ENCODE results near the gene ROCK2. TPM values are rescaled to one million over a fixed set of nuclear protein-coding genes. Genes with fewer than 3 reads are reported as not detected.

ROCK2 gene
- total and polyA plus RNA-seq, 2 of the 13 experiments (the other 11 are each of a cell fraction or from before 2014, with no cell fraction given): 38.1 to 119 TPM

DNA sequence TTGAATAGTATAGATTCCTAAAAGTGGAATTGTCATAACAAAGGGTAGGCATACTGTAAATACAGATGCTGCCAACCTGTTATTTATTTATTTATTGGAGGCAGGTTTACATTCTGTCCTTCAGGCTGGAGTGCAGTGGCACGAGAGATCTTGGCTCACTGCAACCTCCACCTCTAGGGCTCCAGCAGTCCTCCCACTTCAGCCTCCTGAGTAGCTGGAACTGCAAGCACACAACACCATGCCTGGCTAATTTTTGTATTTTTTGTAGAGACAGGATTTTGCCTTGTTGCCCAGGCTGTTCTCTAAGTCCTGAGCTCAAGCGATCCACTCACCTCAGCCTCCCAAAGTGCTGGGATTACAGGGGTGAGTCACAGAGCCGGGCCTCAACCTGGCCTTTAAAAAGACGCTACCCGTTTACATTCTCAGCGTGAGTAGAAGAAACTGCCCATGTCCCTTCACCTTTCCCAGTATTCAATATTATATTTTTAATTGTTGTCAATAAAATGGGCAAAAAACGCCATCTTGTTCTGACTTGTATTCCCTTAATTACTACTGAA is 3.0 kb upstream of the ROCK2 start:
- FAIRE-seq (no peak), DNase-seq (ENCODE audit: low spot score) (no peak)
- H3K27ac ChIP-seq (ENCODE audit: extremely low read length, insufficient read depth, low read length): no peak overlapping the region
- TF ChIP-seq, protein P1, sequence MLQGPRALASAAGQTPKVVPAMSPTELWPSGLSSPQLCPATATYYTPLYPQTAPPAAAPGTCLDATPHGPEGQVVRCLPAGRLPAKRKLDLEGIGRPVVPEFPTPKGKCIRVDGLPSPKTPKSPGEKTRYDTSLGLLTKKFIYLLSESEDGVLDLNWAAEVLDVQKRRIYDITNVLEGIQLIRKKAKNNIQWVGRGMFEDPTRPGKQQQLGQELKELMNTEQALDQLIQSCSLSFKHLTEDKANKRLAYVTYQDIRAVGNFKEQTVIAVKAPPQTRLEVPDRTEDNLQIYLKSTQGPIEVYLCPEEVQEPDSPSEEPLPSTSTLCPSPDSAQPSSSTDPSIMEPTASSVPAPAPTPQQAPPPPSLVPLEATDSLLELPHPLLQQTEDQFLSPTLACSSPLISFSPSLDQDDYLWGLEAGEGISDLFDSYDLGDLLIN (CRISPR knock-in tag; IDR thresholded peaks at IDR 0.05; ENCODE audit: borderline replicate concordance): no peak
- no peak for TF ChIP-seq ZNF577 (CRISPR knock-in tag; IDR thresholded peaks at IDR 0.05; ENCODE audit: borderline replicate concordance, low read depth)
- TF ChIP-seq ZNF768 (CRISPR knock-in tag; IDR thresholded peaks at IDR 0.05): no peak
- TF ChIP-seq, protein P2, sequence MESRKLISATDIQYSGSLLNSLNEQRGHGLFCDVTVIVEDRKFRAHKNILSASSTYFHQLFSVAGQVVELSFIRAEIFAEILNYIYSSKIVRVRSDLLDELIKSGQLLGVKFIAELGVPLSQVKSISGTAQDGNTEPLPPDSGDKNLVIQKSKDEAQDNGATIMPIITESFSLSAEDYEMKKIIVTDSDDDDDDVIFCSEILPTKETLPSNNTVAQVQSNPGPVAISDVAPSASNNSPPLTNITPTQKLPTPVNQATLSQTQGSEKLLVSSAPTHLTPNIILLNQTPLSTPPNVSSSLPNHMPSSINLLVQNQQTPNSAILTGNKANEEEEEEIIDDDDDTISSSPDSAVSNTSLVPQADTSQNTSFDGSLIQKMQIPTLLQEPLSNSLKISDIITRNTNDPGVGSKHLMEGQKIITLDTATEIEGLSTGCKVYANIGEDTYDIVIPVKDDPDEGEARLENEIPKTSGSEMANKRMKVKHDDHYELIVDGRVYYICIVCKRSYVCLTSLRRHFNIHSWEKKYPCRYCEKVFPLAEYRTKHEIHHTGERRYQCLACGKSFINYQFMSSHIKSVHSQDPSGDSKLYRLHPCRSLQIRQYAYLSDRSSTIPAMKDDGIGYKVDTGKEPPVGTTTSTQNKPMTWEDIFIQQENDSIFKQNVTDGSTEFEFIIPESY (CRISPR knock-in tag; IDR thresholded peaks at IDR 0.05): 0 out of 2 replicates have a peak, but pooled peaks have one; percentile 21
- TF ChIP-seq ZNF256 (CRISPR knock-in tag; conservative IDR thresholded peaks at IDR 0.05): no peak
- TF ChIP-seq, protein P3, sequence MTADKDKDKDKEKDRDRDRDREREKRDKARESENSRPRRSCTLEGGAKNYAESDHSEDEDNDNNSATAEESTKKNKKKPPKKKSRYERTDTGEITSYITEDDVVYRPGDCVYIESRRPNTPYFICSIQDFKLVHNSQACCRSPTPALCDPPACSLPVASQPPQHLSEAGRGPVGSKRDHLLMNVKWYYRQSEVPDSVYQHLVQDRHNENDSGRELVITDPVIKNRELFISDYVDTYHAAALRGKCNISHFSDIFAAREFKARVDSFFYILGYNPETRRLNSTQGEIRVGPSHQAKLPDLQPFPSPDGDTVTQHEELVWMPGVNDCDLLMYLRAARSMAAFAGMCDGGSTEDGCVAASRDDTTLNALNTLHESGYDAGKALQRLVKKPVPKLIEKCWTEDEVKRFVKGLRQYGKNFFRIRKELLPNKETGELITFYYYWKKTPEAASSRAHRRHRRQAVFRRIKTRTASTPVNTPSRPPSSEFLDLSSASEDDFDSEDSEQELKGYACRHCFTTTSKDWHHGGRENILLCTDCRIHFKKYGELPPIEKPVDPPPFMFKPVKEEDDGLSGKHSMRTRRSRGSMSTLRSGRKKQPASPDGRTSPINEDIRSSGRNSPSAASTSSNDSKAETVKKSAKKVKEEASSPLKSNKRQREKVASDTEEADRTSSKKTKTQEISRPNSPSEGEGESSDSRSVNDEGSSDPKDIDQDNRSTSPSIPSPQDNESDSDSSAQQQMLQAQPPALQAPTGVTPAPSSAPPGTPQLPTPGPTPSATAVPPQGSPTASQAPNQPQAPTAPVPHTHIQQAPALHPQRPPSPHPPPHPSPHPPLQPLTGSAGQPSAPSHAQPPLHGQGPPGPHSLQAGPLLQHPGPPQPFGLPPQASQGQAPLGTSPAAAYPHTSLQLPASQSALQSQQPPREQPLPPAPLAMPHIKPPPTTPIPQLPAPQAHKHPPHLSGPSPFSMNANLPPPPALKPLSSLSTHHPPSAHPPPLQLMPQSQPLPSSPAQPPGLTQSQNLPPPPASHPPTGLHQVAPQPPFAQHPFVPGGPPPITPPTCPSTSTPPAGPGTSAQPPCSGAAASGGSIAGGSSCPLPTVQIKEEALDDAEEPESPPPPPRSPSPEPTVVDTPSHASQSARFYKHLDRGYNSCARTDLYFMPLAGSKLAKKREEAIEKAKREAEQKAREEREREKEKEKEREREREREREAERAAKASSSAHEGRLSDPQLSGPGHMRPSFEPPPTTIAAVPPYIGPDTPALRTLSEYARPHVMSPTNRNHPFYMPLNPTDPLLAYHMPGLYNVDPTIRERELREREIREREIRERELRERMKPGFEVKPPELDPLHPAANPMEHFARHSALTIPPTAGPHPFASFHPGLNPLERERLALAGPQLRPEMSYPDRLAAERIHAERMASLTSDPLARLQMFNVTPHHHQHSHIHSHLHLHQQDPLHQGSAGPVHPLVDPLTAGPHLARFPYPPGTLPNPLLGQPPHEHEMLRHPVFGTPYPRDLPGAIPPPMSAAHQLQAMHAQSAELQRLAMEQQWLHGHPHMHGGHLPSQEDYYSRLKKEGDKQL (CRISPR knock-in tag; IDR thresholded peaks at IDR 0.05; ENCODE audit: low read depth): no peak
- no peak for TF ChIP-seq KLF11 (CRISPR knock-in tag; IDR thresholded peaks at IDR 0.05)
- TF ChIP-seq KLF16 (CRISPR knock-in tag; IDR thresholded peaks at IDR 0.05): 0 out of 4 replicates have a peak, but pooled peaks of 1 of the 2 experiments have one; percentile 12
- TF ChIP-seq SRSF9 (IDR thresholded peaks at IDR 0.05; ENCODE audit: borderline replicate concordance, insufficient read depth, low read depth, low read length, poor library complexity, severe bottlenecking): no peak
- TF ChIP-seq CHD4 (IDR thresholded peaks at IDR 0.05; ENCODE audit: borderline replicate concordance, low read length): no peak
- TF ChIP-seq ZNF749 (CRISPR knock-in tag; IDR thresholded peaks at IDR 0.05; ENCODE audit: borderline replicate concordance): no peak
- TF ChIP-seq ZNF263 (CRISPR knock-in tag; IDR thresholded peaks at IDR 0.05): peak; percentile 56
- no peak for TF ChIP-seq MTA1 (CRISPR knock-in tag; IDR thresholded peaks at IDR 0.05; ENCODE audit: borderline replicate concordance)

More for the DNA sequence above, 3.0 kb upstream of the ROCK2 start:
- Histone ChIP-seq H3K4me2 (ENCODE audit: low read depth, low read length) (no peak overlapping the region), H3K9me3 (ENCODE audit: low read length) (no peaks in the 10 kb centered on the region), H2AFZ (ENCODE audit: low read length) (no peak overlapping the region), H3K27me3 (ENCODE audit: control insufficient read depth in 1 of 2, insufficient read depth in 2 of 2, low read length in 2 of 2) (no peaks in the 10 kb centered on the region; a peak in 1 of 5 replicates), H3K4me3 (replicated peaks in 1 of 3; ENCODE audit: insufficient read depth in 1 of 3, low read depth in 2 of 3, low read length in 3 of 3) (no peak overlapping the region), H3K79me2 (ENCODE audit: insufficient read depth, low read length) (peaks cover 36% of the 10 kb centered on the region), H3K36me3 (replicated peaks in 1 of 2; ENCODE audit: control insufficient read depth in 1 of 2, insufficient read depth in 2 of 2, low read length in 2 of 2) (peaks cover 0 to 7% of the 10 kb centered on the region in 2 experiments; a peak in 3 of 5 replicates), H3K9ac (ENCODE audit: insufficient read depth, low read depth, low read length) (no peak overlapping the region), H3K4me1 (ENCODE audit: insufficient read depth, low read length) (peaks cover 58% of the 10 kb centered on the region), H4K20me1 (ENCODE audit: insufficient read depth, low read length) (peaks cover 12% of the 10 kb centered on the region)
- ChIA-PET CTCF (ENCODE audit: low intra/inter-chr PET ratio, low total read pairs) (no interaction called here), POLR2A (interaction anchor here (0.9 to 2.3 kb wide), 4 partner anchors 10 to 56 kb away, joined by 3 to 16 read pairs (median 7); no protein-coding TSS in a partner anchor)
- 89% methylated on average over 7 of the region's 7 CpGs for WGBS (ENCODE audit: low lambda C conversion rate)
- no TSS peak for BruUV-seq (replicated peaks)
- intact Hi-C loops (cut with micrococcal nuclease; ENCODE audit: unreplicated experiment): loop anchor here (10.0 kb wide), 1 partner anchor 213 kb away; a partner anchor contains a TSS
- in situ Hi-C loops (cut with HindIII; ENCODE audit: extremely low pct_ligation_motif_present, low pct_unique_long_range_greater_than_20kb): no loop called here
- ATAC-seq: no peak

All from HepG2 (cell line).